NT2/D1 (cell line): ENCODE measurements around the gene CLEC4C.

Experiments used
- SUZ12 ChIP-seq: IDR thresholded peaks from 2 replicates; pipeline ENCODE4 v1.6.1; 2011; ENCODE audit not compliant: insufficient read length, insufficient read depth; ENCODE audit errors: extremely low read depth
- YY1 ChIP-seq: IDR thresholded peaks from 2 replicates; pipeline ENCODE4 v1.6.1; 2011; ENCODE audit not compliant: insufficient read length, insufficient read depth
- ZNF274 ChIP-seq: IDR thresholded peaks from 2 replicates; pipeline ENCODE4 v1.6.1; 2011; ENCODE audit warnings: mild to moderate bottlenecking, low read depth, low read length

- TF ChIP-seq ZNF274 (no peak), YY1 (no peak), SUZ12 (no peak)
Observed at GRCh38 chr12:7716381-7716780, 30.8 kb downstream of the CLEC4C start.
